ENCODE results near the gene KIFAP3.

DNA sequence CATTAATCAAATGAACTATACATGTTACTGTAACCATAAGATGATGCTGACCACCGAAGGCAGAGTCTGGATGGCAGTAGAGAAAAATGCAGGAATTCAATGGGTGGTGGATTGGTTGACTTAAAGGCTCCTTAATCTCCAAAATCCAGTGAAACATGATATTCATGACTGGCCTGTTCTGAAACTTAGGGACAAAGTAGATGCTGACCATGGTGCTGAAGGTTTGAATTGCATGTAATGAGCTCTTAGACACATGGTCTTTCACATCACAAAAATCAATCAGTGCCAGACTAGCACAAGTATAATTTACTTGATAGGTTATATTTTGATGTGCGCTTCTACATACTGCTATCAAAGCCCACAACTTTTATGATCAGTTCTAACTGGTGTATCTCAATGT is 40.4 kb upstream of the KIFAP3 start:
- TF ChIP-seq CTCF (IDR thresholded peaks at IDR 0.05; ENCODE audit: low read depth, low read length, poor library complexity, severe bottlenecking) (no peak), EZH2phosphoT487 (IDR thresholded peaks at IDR 0.05; ENCODE audit: borderline replicate concordance, low read length) (no peak)
